ENCODE data around the gene GFRA1. TPM values are rescaled to one million over a fixed set of nuclear protein-coding genes. Genes with fewer than 3 reads are reported as not detected.

Gene GFRA1
- total and polyA plus RNA-seq, 2 donors (not counting 1 experiment from before 2014, with no cell fraction given): not detected

GRCh38 chr10:116045366-116046356 lies 227.3 kb downstream of the GFRA1 start:
- intact Hi-C loops (cut with micrococcal nuclease): no loop called here
- POLR2A ChIA-PET: no interaction called here
- TF ChIP-seq CTCF (IDR thresholded peaks at IDR 0.05) (no peak), EZH2 (IDR thresholded peaks at IDR 0.05; ENCODE audit: borderline replicate concordance, insufficient read depth, low read depth, low read length, poor library complexity, severe bottlenecking) (no peak)
- Mint-ChIP-seq H3K27ac (no peak overlapping the region), H3K4me1 (no peaks in the 10 kb centered on the region), H3K27me3 (no peaks in the 10 kb centered on the region), H3K9me3 (ENCODE audit: insufficient read depth) (peaks cover 3% of the 10 kb centered on the region), H3K4me3 (no peak overlapping the region)
- H3K4me3 ChIP-seq (ENCODE audit: control extremely low read depth in 1 of 5, extremely low read depth in 1 of 5, insufficient read depth in 1 of 5, low read depth in 2 of 5, low read length in 4 of 5): no peak overlapping the region
- ATAC-seq (ENCODE audit: low read depth) (no peak), DNase-seq (no peak)
- CTCF ChIA-PET: no interaction called here
- H3K36me3 ChIP-seq (replicated peaks in 1 of 2; ENCODE audit: control extremely low read depth in 1 of 2, control insufficient read depth in 1 of 2, extremely low read depth in 1 of 2, insufficient read depth in 2 of 2, low read length in 1 of 2): no peaks in the 10 kb centered on the region
- H3K4me2 ChIP-seq (replicated peaks; ENCODE audit: low read depth, low read length, poor library complexity, severe bottlenecking): no peak overlapping the region
- no peaks in the 10 kb centered on the region for H3K4me1 ChIP-seq (ENCODE audit: control insufficient read depth in 2 of 2, insufficient read depth in 2 of 2, low read length in 2 of 2)
- no peaks in the 10 kb centered on the region for H3K27me3 ChIP-seq (replicated peaks in 1 of 4; ENCODE audit: control extremely low read depth in 1 of 4, control insufficient read depth in 3 of 4, insufficient read depth in 4 of 4, low read length in 3 of 4)
- H3K79me2 ChIP-seq (ENCODE audit: control insufficient read depth, insufficient read depth, low read length): no peaks in the 10 kb centered on the region
- no peak overlapping the region for H3K9ac ChIP-seq (ENCODE audit: low read length)
- H3K27ac ChIP-seq (ENCODE audit: low read length in 2 of 2): no peak overlapping the region
- no peaks in the 10 kb centered on the region for H4K20me1 ChIP-seq (ENCODE audit: control insufficient read depth, insufficient read depth, low read length, poor library complexity, severe bottlenecking)
- WGBS (ENCODE audit: insufficient coverage): 93% methylated on average over 7 of the region's 13 CpGs
- H2AFZ ChIP-seq (ENCODE audit: insufficient read depth, low read depth, low read length, poor library complexity, severe bottlenecking): no peak overlapping the region
- peaks cover 0 to 12% (median 0%) of the 10 kb centered on the region in 3 donors for H3K9me3 ChIP-seq (ENCODE audit: control extremely low read depth in 1 of 3, control insufficient read depth in 2 of 3, insufficient read depth in 1 of 3, low read length in 2 of 3)

GRCh38 chr10:116044801-116045248 lies 228.2 kb downstream of the GFRA1 start:
- no peak for TF ChIP-seq CTCF (IDR thresholded peaks at IDR 0.05)
- no peak for TF ChIP-seq EZH2 (IDR thresholded peaks at IDR 0.05; ENCODE audit: borderline replicate concordance, insufficient read depth, low read depth, low read length, poor library complexity, severe bottlenecking)
- POLR2A ChIA-PET: no interaction called here
- Histone ChIP-seq H3K4me1 (ENCODE audit: control insufficient read depth in 2 of 2, insufficient read depth in 2 of 2, low read length in 2 of 2) (no peaks in the 10 kb centered on the region), H3K4me2 (replicated peaks; ENCODE audit: low read depth, low read length, poor library complexity, severe bottlenecking) (no peak overlapping the region), H3K36me3 (replicated peaks in 1 of 2; ENCODE audit: control extremely low read depth in 1 of 2, control insufficient read depth in 1 of 2, extremely low read depth in 1 of 2, insufficient read depth in 2 of 2, low read length in 1 of 2) (no peaks in the 10 kb centered on the region), H3K27me3 (replicated peaks in 1 of 4; ENCODE audit: control extremely low read depth in 1 of 4, control insufficient read depth in 3 of 4, insufficient read depth in 4 of 4, low read length in 3 of 4) (no peaks in the 10 kb centered on the region), H3K27ac (ENCODE audit: low read length in 2 of 2) (no peak overlapping the region), H4K20me1 (ENCODE audit: control insufficient read depth, insufficient read depth, low read length, poor library complexity, severe bottlenecking) (no peaks in the 10 kb centered on the region), H3K9me3 (ENCODE audit: control extremely low read depth in 1 of 3, control insufficient read depth in 2 of 3, insufficient read depth in 1 of 3, low read length in 2 of 3) (peaks cover 0 to 9% (median 0%) of the 10 kb centered on the region in 3 donors), H2AFZ (ENCODE audit: insufficient read depth, low read depth, low read length, poor library complexity, severe bottlenecking) (no peak overlapping the region), H3K4me3 (ENCODE audit: control extremely low read depth in 1 of 5, extremely low read depth in 1 of 5, insufficient read depth in 1 of 5, low read depth in 2 of 5, low read length in 4 of 5) (no peak overlapping the region), H3K79me2 (ENCODE audit: control insufficient read depth, insufficient read depth, low read length) (no peaks in the 10 kb centered on the region), H3K9ac (ENCODE audit: low read length) (no peak overlapping the region)
- Mint-ChIP-seq H3K9me3 (ENCODE audit: insufficient read depth) (peaks cover 3% of the 10 kb centered on the region), H3K27me3 (no peaks in the 10 kb centered on the region), H3K4me3 (no peak overlapping the region), H3K4me1 (no peaks in the 10 kb centered on the region), H3K27ac (no peak overlapping the region)
- 88% methylated on average over 2 of the region's 3 CpGs for WGBS (ENCODE audit: insufficient coverage)
- DNase-seq: no peak
- no peak for ATAC-seq (ENCODE audit: low read depth)
- intact Hi-C loops (cut with micrococcal nuclease): no loop called here
- CTCF ChIA-PET: no interaction called here

All from B cell (primary cell).